ENCODE results near the gene SMARCD2. TPM values are rescaled to one million over a fixed set of nuclear protein-coding genes. Genes with fewer than 3 reads are reported as not detected.

The SMARCD2 gene
- polyA plus RNA-seq, 2 of the 4 experiments (the other 2 are of a cell fraction), result 40.4 to 52.7 TPM

GRCh38 chr17:63792055-63792729 is 50.3 kb downstream of the SMARCD2 start:
- Histone ChIP-seq H3K4me3 (no peak overlapping the region), H3K27ac (no peak overlapping the region), H3K4me1 (no peaks in the 10 kb centered on the region), H3K9me3 (no peaks in the 10 kb centered on the region), H3K4me2 (no peak overlapping the region)
- POLR2A ChIA-PET, result interaction anchor here (1.0 kb wide), 1 partner anchor 19 kb away, joined by 3 read pairs; the partner anchor contains the start of genes CCDC47 and DDX42
- CTCF ChIA-PET, result interaction anchor here (1.2 to 1.3 kb wide), 2 partner anchors 11 to 181 kb away, joined by 3 read pairs; no protein-coding TSS in a partner anchor
- FAIRE-seq (no peak), DNase-seq (ENCODE audit: low read depth in 1 of 2, low spot score in 1 of 2) (no peak), ATAC-seq (no peak)
- no peak for TF ChIP-seq MYC (IDR thresholded peaks at IDR 0.05; ENCODE audit: borderline replicate concordance, low read length)
- TF ChIP-seq FOSL2 (IDR thresholded peaks at IDR 0.05), result no peak
- TF ChIP-seq FOSL2 (CRISPR knock-in tag; IDR thresholded peaks at IDR 0.05), result no peak
- TF ChIP-seq, protein P1, sequence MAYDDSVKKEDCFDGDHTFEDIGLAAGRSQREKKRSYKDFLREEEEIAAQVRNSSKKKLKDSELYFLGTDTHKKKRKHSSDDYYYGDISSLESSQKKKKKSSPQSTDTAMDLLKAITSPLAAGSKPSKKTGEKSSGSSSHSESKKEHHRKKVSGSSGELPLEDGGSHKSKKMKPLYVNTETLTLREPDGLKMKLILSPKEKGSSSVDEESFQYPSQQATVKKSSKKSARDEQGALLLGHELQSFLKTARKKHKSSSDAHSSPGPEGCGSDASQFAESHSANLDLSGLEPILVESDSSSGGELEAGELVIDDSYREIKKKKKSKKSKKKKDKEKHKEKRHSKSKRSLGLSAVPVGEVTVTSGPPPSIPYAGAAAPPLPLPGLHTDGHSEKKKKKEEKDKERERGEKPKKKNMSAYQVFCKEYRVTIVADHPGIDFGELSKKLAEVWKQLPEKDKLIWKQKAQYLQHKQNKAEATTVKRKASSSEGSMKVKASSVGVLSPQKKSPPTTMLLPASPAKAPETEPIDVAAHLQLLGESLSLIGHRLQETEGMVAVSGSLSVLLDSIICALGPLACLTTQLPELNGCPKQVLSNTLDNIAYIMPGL (CRISPR knock-in tag; IDR thresholded peaks at IDR 0.05; ENCODE audit: borderline replicate concordance), result no peak
- no peak for TF ChIP-seq KDM1A (IDR thresholded peaks at IDR 0.05; ENCODE audit: low read depth)
- TF ChIP-seq CHD2 (IDR thresholded peaks at IDR 0.05; ENCODE audit: low read length, partially characterized antibody), result no peak
- TF ChIP-seq ATOH8 (CRISPR knock-in tag; IDR thresholded peaks at IDR 0.05; ENCODE audit: low read depth), result no peak
- no peak for TF ChIP-seq EP300 (IDR thresholded peaks at IDR 0.05)
- TF ChIP-seq BHLHE40 (IDR thresholded peaks at IDR 0.05; ENCODE audit: low read depth, low read length), result no peak
- WGBS (ENCODE audit: missing lambda C conversion rate), result 88% methylated on average over 3 of the region's 3 CpGs

DNA sequence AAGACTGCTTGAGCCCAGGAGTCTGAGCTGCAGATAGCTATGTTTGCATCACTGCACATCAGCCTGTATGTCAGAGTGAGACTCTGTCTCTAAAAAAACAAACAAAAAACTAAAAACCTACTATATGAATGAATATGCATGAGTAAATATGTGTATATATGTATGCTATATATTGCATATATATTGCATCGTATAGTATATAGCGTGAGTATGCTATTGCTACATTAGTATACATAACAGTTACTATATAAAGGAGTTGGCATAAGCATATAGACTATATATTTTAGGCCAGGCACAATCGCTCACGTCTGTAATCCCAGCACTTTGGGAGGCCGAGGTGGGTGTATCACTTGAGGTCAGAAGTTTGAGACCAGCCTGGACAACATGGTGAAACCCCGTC is 52.4 kb downstream of the SMARCD2 start:
- Histone ChIP-seq H3K4me3 (no peak overlapping the region), H3K27ac (no peak overlapping the region), H3K4me2 (no peak overlapping the region), H3K9me3 (no peaks in the 10 kb centered on the region), H3K4me1 (0 out of 3 replicates have a peak, but pooled peaks cover 4% of the 10 kb centered on the region)
- DNase-seq (ENCODE audit: low read depth in 1 of 2, low spot score in 1 of 2) (no peak), ATAC-seq (no peak), FAIRE-seq (no peak)
- CTCF ChIA-PET, result interaction anchor here (0.9 to 1.5 kb wide), 3 partner anchors 9 to 36 kb away, joined by 3 to 5 read pairs (median 4); no protein-coding TSS in a partner anchor
- 91% methylated on average over 6 of the region's 6 CpGs for WGBS (ENCODE audit: missing lambda C conversion rate)
- TF ChIP-seq ZFP36 (IDR thresholded peaks at IDR 0.05; ENCODE audit: borderline replicate concordance, partially characterized antibody), result no peak
- TF ChIP-seq MAZ (IDR thresholded peaks at IDR 0.05; ENCODE audit: borderline replicate concordance, low read depth, low read length), result no peak
- no peak for TF ChIP-seq ZC3H11A (IDR thresholded peaks at IDR 0.05)
- no peak for TF ChIP-seq FOXS1 (CRISPR knock-in tag; IDR thresholded peaks at IDR 0.05)
- TF ChIP-seq NPAS2 (CRISPR knock-in tag; IDR thresholded peaks at IDR 0.05; ENCODE audit: borderline replicate concordance), result no peak
- TF ChIP-seq, protein P2, sequence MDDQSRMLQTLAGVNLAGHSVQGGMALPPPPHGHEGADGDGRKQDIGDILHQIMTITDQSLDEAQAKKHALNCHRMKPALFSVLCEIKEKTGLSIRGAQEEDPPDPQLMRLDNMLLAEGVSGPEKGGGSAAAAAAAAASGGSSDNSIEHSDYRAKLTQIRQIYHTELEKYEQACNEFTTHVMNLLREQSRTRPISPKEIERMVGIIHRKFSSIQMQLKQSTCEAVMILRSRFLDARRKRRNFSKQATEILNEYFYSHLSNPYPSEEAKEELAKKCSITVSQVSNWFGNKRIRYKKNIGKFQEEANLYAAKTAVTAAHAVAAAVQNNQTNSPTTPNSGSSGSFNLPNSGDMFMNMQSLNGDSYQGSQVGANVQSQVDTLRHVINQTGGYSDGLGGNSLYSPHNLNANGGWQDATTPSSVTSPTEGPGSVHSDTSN (IDR thresholded peaks at IDR 0.05), result no peak
- TF ChIP-seq CBX2 (IDR thresholded peaks at IDR 0.05; ENCODE audit: borderline replicate concordance, low read depth), result no peak
- no peak for TF ChIP-seq TP53 (CRISPR knock-in tag; IDR thresholded peaks at IDR 0.05)
- TF ChIP-seq HOXA7 (CRISPR knock-in tag; IDR thresholded peaks at IDR 0.05), result no peak
- no peak for TF ChIP-seq ESRRA (IDR thresholded peaks at IDR 0.05; ENCODE audit: borderline replicate concordance, low read length)
- TF ChIP-seq KDM1A (IDR thresholded peaks at IDR 0.05; ENCODE audit: low read depth), result no peak
- POLR2A ChIA-PET, result no interaction called here

All from A549 (cell line).